ENCODE results near the gene BMPER.

The BMPER gene

DNA sequence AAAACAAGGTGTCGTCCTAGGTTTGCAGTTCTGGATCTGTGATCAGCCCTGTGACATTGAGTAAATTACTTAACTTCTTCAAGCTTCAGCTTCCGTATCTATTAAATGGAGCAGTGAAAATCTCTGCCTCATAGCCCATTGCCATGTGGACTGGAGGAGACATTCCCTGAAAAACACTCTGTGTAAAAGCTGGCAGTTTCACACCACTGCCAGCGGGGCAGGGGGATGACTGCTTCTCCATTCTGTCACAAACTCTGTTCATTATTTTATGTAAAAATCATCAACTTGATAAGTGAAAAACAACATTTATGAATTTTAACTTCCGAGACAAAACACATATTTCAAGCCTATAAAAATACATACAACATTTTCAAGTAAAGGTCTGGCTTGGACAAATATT, 234.7 kb downstream of the BMPER start:
- Histone ChIP-seq H3K27ac (ENCODE audit: low read depth, low read length) (no peak overlapping the region), H3K27me3 (ENCODE audit: control insufficient read depth in 1 of 2, insufficient read depth in 2 of 2, low read length in 2 of 2) (no peaks in the 10 kb centered on the region), H3K9me3 (ENCODE audit: control insufficient read depth in 1 of 2, low read length in 2 of 2) (no peaks in the 10 kb centered on the region), H3K36me3 (ENCODE audit: control insufficient read depth in 1 of 2, insufficient read depth in 2 of 2, low read length in 2 of 2) (no peaks in the 10 kb centered on the region), H3K9ac (ENCODE audit: low read depth in 1 of 2, low read length in 2 of 2) (no peak overlapping the region), H3K4me1 (ENCODE audit: control insufficient read depth in 1 of 2, insufficient read depth in 2 of 2, low read length in 2 of 2) (no peaks in the 10 kb centered on the region), H3K4me3 (ENCODE audit: low read depth in 1 of 2, low read length in 2 of 2) (no peak overlapping the region)

DNA sequence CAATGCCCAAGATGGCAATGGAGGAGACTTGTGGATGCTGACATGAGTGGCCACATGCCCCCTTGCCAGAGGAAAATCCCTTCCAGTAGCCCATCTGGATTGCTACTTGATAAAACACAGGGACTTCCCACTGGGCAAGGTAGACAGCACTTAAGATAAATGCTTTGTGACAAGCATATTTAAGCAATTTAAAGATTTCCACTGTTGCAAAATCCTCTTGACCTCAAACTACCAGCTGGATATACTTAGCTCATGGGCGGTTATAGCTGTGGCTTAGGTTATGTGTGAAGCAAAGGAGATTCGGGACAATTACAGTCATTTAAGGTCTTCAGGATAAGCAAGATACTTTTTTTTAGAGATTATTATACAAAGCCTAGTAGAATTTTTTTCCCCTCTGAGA, 238.1 kb downstream of the BMPER start:
- no peaks in the 10 kb centered on the region for H3K36me3 ChIP-seq (ENCODE audit: control insufficient read depth in 1 of 2, insufficient read depth in 2 of 2, low read length in 2 of 2)
- H3K9me3 ChIP-seq (ENCODE audit: control insufficient read depth in 1 of 2, low read length in 2 of 2): no peaks in the 10 kb centered on the region
- H3K27ac ChIP-seq (ENCODE audit: low read depth, low read length): no peak overlapping the region
- H3K4me3 ChIP-seq (ENCODE audit: low read depth in 1 of 2, low read length in 2 of 2): no peak overlapping the region
- no peak overlapping the region for H3K9ac ChIP-seq (ENCODE audit: low read depth in 1 of 2, low read length in 2 of 2)
- H3K27me3 ChIP-seq (ENCODE audit: control insufficient read depth in 1 of 2, insufficient read depth in 2 of 2, low read length in 2 of 2): no peaks in the 10 kb centered on the region
- no peaks in the 10 kb centered on the region for H3K4me1 ChIP-seq (ENCODE audit: control insufficient read depth in 1 of 2, insufficient read depth in 2 of 2, low read length in 2 of 2)

DNA sequence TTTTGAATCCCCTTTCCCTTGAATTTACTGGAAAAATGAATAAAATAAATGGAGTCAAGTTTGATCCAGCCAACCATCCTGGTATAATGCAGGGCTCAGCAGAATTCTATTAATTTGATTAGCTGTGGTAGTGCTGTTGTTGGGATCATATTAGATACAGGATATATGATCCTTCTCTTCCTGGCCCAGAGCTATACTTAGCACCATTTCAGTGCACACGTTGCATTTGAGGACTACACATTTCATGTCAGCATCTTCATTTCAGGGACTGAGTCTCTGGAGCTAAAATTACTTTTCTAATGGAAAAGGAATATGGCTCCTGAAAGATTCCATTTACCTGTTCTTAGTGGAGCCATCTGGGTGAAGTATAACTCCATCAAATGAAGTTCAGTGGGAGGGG, 240.3 kb downstream of the BMPER start:
- H3K9ac ChIP-seq (ENCODE audit: low read depth in 1 of 2, low read length in 2 of 2): no peak overlapping the region
- H3K4me1 ChIP-seq (ENCODE audit: control insufficient read depth in 1 of 2, insufficient read depth in 2 of 2, low read length in 2 of 2): no peaks in the 10 kb centered on the region
- no peak overlapping the region for H3K27ac ChIP-seq (ENCODE audit: low read depth, low read length)
- H3K36me3 ChIP-seq (ENCODE audit: control insufficient read depth in 1 of 2, insufficient read depth in 2 of 2, low read length in 2 of 2): no peaks in the 10 kb centered on the region
- no peak overlapping the region for H3K4me3 ChIP-seq (ENCODE audit: low read depth in 1 of 2, low read length in 2 of 2)
- H3K27me3 ChIP-seq (ENCODE audit: control insufficient read depth in 1 of 2, insufficient read depth in 2 of 2, low read length in 2 of 2): no peaks in the 10 kb centered on the region
- H3K9me3 ChIP-seq (ENCODE audit: control insufficient read depth in 1 of 2, low read length in 2 of 2): no peaks in the 10 kb centered on the region

- no peaks in the 10 kb centered on the region for H3K36me3 ChIP-seq (ENCODE audit: control insufficient read depth in 1 of 2, insufficient read depth in 2 of 2, low read length in 2 of 2)
- H3K4me3 ChIP-seq (ENCODE audit: low read depth in 1 of 2, low read length in 2 of 2): no peak overlapping the region
- H3K9me3 ChIP-seq (ENCODE audit: control insufficient read depth in 1 of 2, low read length in 2 of 2): no peaks in the 10 kb centered on the region
- no peak overlapping the region for H3K9ac ChIP-seq (ENCODE audit: low read depth in 1 of 2, low read length in 2 of 2)
- H3K4me1 ChIP-seq (ENCODE audit: control insufficient read depth in 1 of 2, insufficient read depth in 2 of 2, low read length in 2 of 2): no peaks in the 10 kb centered on the region
- no peak overlapping the region for H3K27ac ChIP-seq (ENCODE audit: low read depth, low read length)
- no peaks in the 10 kb centered on the region for H3K27me3 ChIP-seq (ENCODE audit: control insufficient read depth in 1 of 2, insufficient read depth in 2 of 2, low read length in 2 of 2)
Observed at GRCh38 chr7:34153656-34154270, 248.4 kb downstream of the BMPER start.

- H3K4me3 ChIP-seq (ENCODE audit: low read depth in 1 of 2, low read length in 2 of 2): no peak overlapping the region
- H3K9ac ChIP-seq (ENCODE audit: low read depth in 1 of 2, low read length in 2 of 2): no peak overlapping the region
- no peaks in the 10 kb centered on the region for H3K27me3 ChIP-seq (ENCODE audit: control insufficient read depth in 1 of 2, insufficient read depth in 2 of 2, low read length in 2 of 2)
- no peak overlapping the region for H3K27ac ChIP-seq (ENCODE audit: low read depth, low read length)
- no peaks in the 10 kb centered on the region for H3K9me3 ChIP-seq (ENCODE audit: control insufficient read depth in 1 of 2, low read length in 2 of 2)
- no peaks in the 10 kb centered on the region for H3K4me1 ChIP-seq (ENCODE audit: control insufficient read depth in 1 of 2, insufficient read depth in 2 of 2, low read length in 2 of 2)
- H3K36me3 ChIP-seq (ENCODE audit: control insufficient read depth in 1 of 2, insufficient read depth in 2 of 2, low read length in 2 of 2): no peaks in the 10 kb centered on the region
Observed at GRCh38 chr7:34155220-34155908, 250.0 kb downstream of the BMPER start.

- H3K36me3 ChIP-seq (ENCODE audit: control insufficient read depth in 1 of 2, insufficient read depth in 2 of 2, low read length in 2 of 2): no peaks in the 10 kb centered on the region
- no peak overlapping the region for H3K4me3 ChIP-seq (ENCODE audit: low read depth in 1 of 2, low read length in 2 of 2)
- no peak overlapping the region for H3K27ac ChIP-seq (ENCODE audit: low read depth, low read length)
- H3K9ac ChIP-seq (ENCODE audit: low read depth in 1 of 2, low read length in 2 of 2): no peak overlapping the region
- H3K9me3 ChIP-seq (ENCODE audit: control insufficient read depth in 1 of 2, low read length in 2 of 2): no peaks in the 10 kb centered on the region
- H3K27me3 ChIP-seq (ENCODE audit: control insufficient read depth in 1 of 2, insufficient read depth in 2 of 2, low read length in 2 of 2): no peaks in the 10 kb centered on the region
- no peaks in the 10 kb centered on the region for H3K4me1 ChIP-seq (ENCODE audit: control insufficient read depth in 1 of 2, insufficient read depth in 2 of 2, low read length in 2 of 2)
Observed at GRCh38 chr7:34156336-34156735, 251.0 kb downstream of the BMPER start.

DNA sequence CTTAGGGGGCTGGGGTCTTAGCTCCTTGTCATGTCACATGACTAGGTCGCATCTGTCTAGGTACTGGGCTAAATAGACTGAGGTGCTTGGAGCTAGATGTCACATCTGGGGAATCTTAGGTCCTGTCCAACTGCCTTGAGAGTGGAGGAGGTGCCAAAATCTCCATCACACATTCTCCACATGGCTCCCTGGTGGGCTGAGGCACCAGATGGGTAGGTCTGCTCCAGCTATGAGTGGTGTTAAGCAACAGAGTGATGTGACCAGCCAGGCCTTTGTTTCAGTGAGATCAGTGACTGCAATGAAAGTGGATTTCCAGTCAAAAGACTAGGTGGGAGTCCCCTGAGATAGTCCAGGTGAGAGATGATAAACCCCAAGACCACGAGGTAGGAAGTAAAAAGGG, 251.8 kb downstream of the BMPER start:
- Histone ChIP-seq H3K9ac (ENCODE audit: low read depth in 1 of 2, low read length in 2 of 2) (no peak overlapping the region), H3K27me3 (ENCODE audit: control insufficient read depth in 1 of 2, insufficient read depth in 2 of 2, low read length in 2 of 2) (no peaks in the 10 kb centered on the region), H3K9me3 (ENCODE audit: control insufficient read depth in 1 of 2, low read length in 2 of 2) (no peaks in the 10 kb centered on the region), H3K36me3 (ENCODE audit: control insufficient read depth in 1 of 2, insufficient read depth in 2 of 2, low read length in 2 of 2) (no peaks in the 10 kb centered on the region), H3K27ac (ENCODE audit: low read depth, low read length) (no peak overlapping the region), H3K4me1 (ENCODE audit: control insufficient read depth in 1 of 2, insufficient read depth in 2 of 2, low read length in 2 of 2) (no peaks in the 10 kb centered on the region), H3K4me3 (ENCODE audit: low read depth in 1 of 2, low read length in 2 of 2) (no peak overlapping the region)

- Histone ChIP-seq H3K9ac (ENCODE audit: low read depth in 1 of 2, low read length in 2 of 2) (no peak overlapping the region), H3K4me1 (ENCODE audit: control insufficient read depth in 1 of 2, insufficient read depth in 2 of 2, low read length in 2 of 2) (no peaks in the 10 kb centered on the region), H3K27ac (ENCODE audit: low read depth, low read length) (no peak overlapping the region), H3K27me3 (ENCODE audit: control insufficient read depth in 1 of 2, insufficient read depth in 2 of 2, low read length in 2 of 2) (no peaks in the 10 kb centered on the region), H3K4me3 (ENCODE audit: low read depth in 1 of 2, low read length in 2 of 2) (no peak overlapping the region), H3K36me3 (ENCODE audit: control insufficient read depth in 1 of 2, insufficient read depth in 2 of 2, low read length in 2 of 2) (no peaks in the 10 kb centered on the region), H3K9me3 (ENCODE audit: control insufficient read depth in 1 of 2, low read length in 2 of 2) (no peaks in the 10 kb centered on the region)
Observed at GRCh38 chr7:34158368-34159153, 253.2 kb downstream of the BMPER start.

DNA sequence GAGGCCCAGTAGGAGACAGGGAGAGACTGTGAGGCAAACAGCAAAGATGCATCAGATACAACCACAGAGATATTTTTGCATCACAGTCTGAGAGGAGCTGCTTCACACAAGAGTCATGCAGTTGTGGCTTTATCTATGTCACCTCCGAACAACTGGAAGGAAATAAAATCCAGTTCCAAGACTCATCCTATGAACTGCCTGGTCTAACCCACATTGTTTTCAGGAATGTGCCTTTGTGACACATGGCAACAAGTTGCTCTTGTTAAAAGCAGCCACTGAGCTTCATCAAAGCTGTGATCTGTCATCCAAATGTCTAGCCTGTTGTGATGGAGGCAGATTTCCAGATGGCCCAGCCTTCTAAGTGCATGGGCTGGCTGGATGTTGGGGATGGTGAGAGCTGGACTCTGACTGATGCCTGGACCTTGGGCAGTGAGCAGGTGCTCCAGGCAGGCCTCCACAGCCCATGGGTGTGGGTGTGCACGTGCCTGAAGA, 255.0 kb downstream of the BMPER start:
- H3K27me3 ChIP-seq (ENCODE audit: control insufficient read depth in 1 of 2, insufficient read depth in 2 of 2, low read length in 2 of 2): no peaks in the 10 kb centered on the region
- no peak overlapping the region for H3K4me3 ChIP-seq (ENCODE audit: low read depth in 1 of 2, low read length in 2 of 2)

GRCh38 chr7:34162027-34162565, 256.8 kb downstream of the BMPER start:
- Histone ChIP-seq H3K9ac (ENCODE audit: low read depth in 1 of 2, low read length in 2 of 2) (no peak overlapping the region), H3K27ac (ENCODE audit: low read depth, low read length) (no peak overlapping the region), H3K4me3 (ENCODE audit: low read depth in 1 of 2, low read length in 2 of 2) (no peak overlapping the region), H3K9me3 (ENCODE audit: control insufficient read depth in 1 of 2, low read length in 2 of 2) (no peaks in the 10 kb centered on the region), H3K4me1 (ENCODE audit: control insufficient read depth in 1 of 2, insufficient read depth in 2 of 2, low read length in 2 of 2) (no peaks in the 10 kb centered on the region), H3K27me3 (ENCODE audit: control insufficient read depth in 1 of 2, insufficient read depth in 2 of 2, low read length in 2 of 2) (no peaks in the 10 kb centered on the region), H3K36me3 (ENCODE audit: control insufficient read depth in 1 of 2, insufficient read depth in 2 of 2, low read length in 2 of 2) (no peaks in the 10 kb centered on the region)

More for the DNA sequence above, 255.0 kb downstream of the BMPER start:
- H3K27ac ChIP-seq (ENCODE audit: low read depth, low read length): no peak overlapping the region
- no peak overlapping the region for H3K9ac ChIP-seq (ENCODE audit: low read depth in 1 of 2, low read length in 2 of 2)
- no peaks in the 10 kb centered on the region for H3K4me1 ChIP-seq (ENCODE audit: control insufficient read depth in 1 of 2, insufficient read depth in 2 of 2, low read length in 2 of 2)
- H3K36me3 ChIP-seq (ENCODE audit: control insufficient read depth in 1 of 2, insufficient read depth in 2 of 2, low read length in 2 of 2): no peaks in the 10 kb centered on the region
- no peaks in the 10 kb centered on the region for H3K9me3 ChIP-seq (ENCODE audit: control insufficient read depth in 1 of 2, low read length in 2 of 2)

All from duodenal mucosa (tissue), 2 donors.